ENCODE measurements around the gene ITSN1.

- TF ChIP-seq EP300 (IDR thresholded peaks at IDR 0.05) (no peak), CTCF (IDR thresholded peaks at IDR 0.05) (no peak)
These were observed 25.9 kb downstream of the ITSN1 start for GRCh38 chr21:33668180-33668579.
